ENCODE measurements around the gene KLHL3.

KLHL3 gene

GRCh38 chr5:137606401-137606800 is 129.5 kb downstream of the KLHL3 start:
- no peak for DNase-seq

GRCh38 chr5:137605411-137605810 is 130.5 kb downstream of the KLHL3 start:
- no peak for DNase-seq

- DNase-seq: no peak
These were observed 131.4 kb downstream of the KLHL3 start for GRCh38 chr5:137604348-137605095.

- no peak for DNase-seq
These were observed 132.0 kb downstream of the KLHL3 start for GRCh38 chr5:137603891-137604290.

GRCh38 chr5:137603356-137603755 is 132.5 kb downstream of the KLHL3 start:
- no peak for DNase-seq

- no peak for DNase-seq
These were observed 133.1 kb downstream of the KLHL3 start for GRCh38 chr5:137602721-137603273.

GRCh38 chr5:137600721-137601360 is 135.0 kb downstream of the KLHL3 start:
- no peak for DNase-seq

GRCh38 chr5:137599457-137599856 is 136.4 kb downstream of the KLHL3 start:
- no peak for DNase-seq

- DNase-seq: no peak
These were observed 137.5 kb downstream of the KLHL3 start for GRCh38 chr5:137598399-137598798.

GRCh38 chr5:137596941-137597340 is 138.9 kb downstream of the KLHL3 start:
- no peak for DNase-seq

- no peak for DNase-seq
These were observed 140.4 kb downstream of the KLHL3 start for GRCh38 chr5:137595396-137596079.

GRCh38 chr5:137594717-137595116 is 141.2 kb downstream of the KLHL3 start:
- DNase-seq: no peak

- no peak for DNase-seq
These were observed 143.6 kb downstream of the KLHL3 start for GRCh38 chr5:137592317-137592716.

- DNase-seq: no peak
These were observed 146.7 kb downstream of the KLHL3 start for GRCh38 chr5:137589185-137589584.

- DNase-seq: no peak
These were observed 148.0 kb downstream of the KLHL3 start for GRCh38 chr5:137587919-137588318.

GRCh38 chr5:137584262-137584661 is 151.6 kb downstream of the KLHL3 start:
- DNase-seq: no peak

- DNase-seq: no peak
These were observed 152.8 kb downstream of the KLHL3 start for GRCh38 chr5:137583129-137583528.

- DNase-seq: no peak
These were observed 153.7 kb downstream of the KLHL3 start for GRCh38 chr5:137582218-137582617.

GRCh38 chr5:137581776-137582175 is 154.1 kb downstream of the KLHL3 start:
- no peak for DNase-seq

- DNase-seq: no peak
These were observed 155.9 kb downstream of the KLHL3 start for GRCh38 chr5:137580030-137580429.

GRCh38 chr5:137575847-137576246 is 160.0 kb downstream of the KLHL3 start:
- no peak for DNase-seq

- no peak for DNase-seq
These were observed 160.7 kb downstream of the KLHL3 start for GRCh38 chr5:137575211-137575610.

GRCh38 chr5:137573376-137573775 is 162.5 kb downstream of the KLHL3 start:
- no peak for DNase-seq
